Neural cell (in vitro differentiated cells): Measurements from ENCODE around the gene METTL8. TPM values are rescaled to one million over a fixed set of nuclear protein-coding genes. Genes with fewer than 3 reads are reported as not detected.
"Not testable (repeated sequence)": the region's sequence is repeated elsewhere in the genome, so short reads cannot be mapped to it uniquely, and the experiment has no call there.

Source experiments
- H2AFZ ChIP-seq: fragments of 200-600, 300-800 bp; sonication (generic), shearing (Covaris generic); 2 replicates; pipeline ENCODE4 v1.6.0; 2014; ENCODE audit warnings: low read depth, mild to moderate bottlenecking, antibody characterized with exemption, low read length, moderate library complexity
- H3F3A ChIP-seq: fragments of 200-600 bp; shearing (Covaris generic); 2 replicates; pipeline ENCODE4 v1.6.1; 2016; ENCODE audit warnings: mild to moderate bottlenecking, moderate library complexity, mixed read lengths, antibody characterized with exemption, low read length; ENCODE audit not compliant: insufficient read depth, poor library complexity, severe bottlenecking
- H3K27ac ChIP-seq: fragments of 200-600, 300-800 bp; sonication (generic), shearing (Covaris generic); 2 replicates; pipeline ENCODE4 v1.5.1; 2014; ENCODE audit warnings: mild to moderate bottlenecking, low read length, moderate library complexity
- H3K27me3 ChIP-seq: fragments of 300-800, 200-600 bp; sonication (generic), shearing (Covaris generic); 2 replicates; pipeline ENCODE4 v1.6.0; 2014; ENCODE audit warnings: mild to moderate bottlenecking, low read depth, low read length, moderate library complexity; ENCODE audit not compliant: insufficient read depth
- H3K36me3 ChIP-seq: fragments of 300-800, 200-600 bp; sonication (generic), shearing (Covaris generic); 2 replicates; pipeline ENCODE4 v1.5.1; 2014; ENCODE audit warnings: mild to moderate bottlenecking, antibody characterized with exemption, low read length, moderate library complexity; ENCODE audit not compliant: insufficient read depth
- H3K4me2 ChIP-seq: fragments of 300-800, 200-600 bp; sonication (generic), shearing (Covaris generic); 2 replicates; pipeline ENCODE4 v1.6.0; 2014; ENCODE audit warnings: mild to moderate bottlenecking, low read length
- H3K4me3 ChIP-seq: fragments of 300-800, 200-600 bp; sonication (generic), shearing (Covaris generic); 2 replicates; pipeline ENCODE4 v1.5.1; 2014; ENCODE audit warnings: mild to moderate bottlenecking, low read length, moderate library complexity
- H3K79me2 ChIP-seq: fragments of 200-600 bp; shearing (Covaris generic); replicated peaks from 2 replicates; pipeline ENCODE4 v1.6.0; 2014; ENCODE audit warnings: mild to moderate bottlenecking, low read length, moderate library complexity; ENCODE audit not compliant: insufficient read depth
- H3K9ac ChIP-seq: fragments of 300-800, 200-600 bp; sonication (generic), shearing (Covaris generic); 2 replicates; pipeline ENCODE4 v1.6.1; 2016; ENCODE audit warnings: mild to moderate bottlenecking, low read length, mixed read lengths
- H3K9me2 ChIP-seq: fragments of 200-600 bp; shearing (Covaris generic); 2 replicates; pipeline ENCODE4 v1.6.1; 2016; ENCODE audit warnings: mild to moderate bottlenecking, low read length, mixed read lengths; ENCODE audit not compliant: insufficient read depth
- H3K9me3 ChIP-seq: fragments of 200-600, 300-800 bp; sonication (generic), shearing (Covaris generic); 2 replicates; pipeline ENCODE4 v1.6.1; 2016; ENCODE audit warnings: mild to moderate bottlenecking, mixed run types, low read length, moderate library complexity, mixed read lengths
- H4K20me1 ChIP-seq: fragments of 200-600 bp; shearing (Covaris generic); 2 replicates; pipeline ENCODE4 v1.6.1; 2016; ENCODE audit warnings: mild to moderate bottlenecking, mixed run types; ENCODE audit not compliant: insufficient read depth
- CTCF ChIP-seq: fragments of 450-650 bp; IDR thresholded peaks from 2 replicates; pipeline ENCODE4 v1.5.1; 2014; ENCODE audit warnings: antibody characterized with exemption, mild to moderate bottlenecking, moderate library complexity; ENCODE audit not compliant: poor library complexity, severe bottlenecking
- EP300 ChIP-seq: fragments of 450-650 bp; conservative IDR thresholded peaks from 2 replicates; pipeline ENCODE4 v1.6.1; 2014; ENCODE audit warnings: antibody characterized with exemption, mild to moderate bottlenecking, moderate library complexity; ENCODE audit not compliant: poor library complexity, severe bottlenecking
- EZH2 ChIP-seq: fragments of 200-600, 300-800 bp; shearing (Covaris generic), sonication (generic); IDR thresholded peaks from 2 replicates; pipeline ENCODE4 v1.6.1; 2014; ENCODE audit warnings: antibody characterized with exemption, low read length, borderline replicate concordance, mild to moderate bottlenecking; ENCODE audit not compliant: insufficient read depth, poor library complexity, severe bottlenecking
- MXI1 ChIP-seq: fragments of 450-650 bp; conservative IDR thresholded peaks from 2 replicates; pipeline ENCODE4 v1.6.1; 2014; ENCODE audit warnings: antibody characterized with exemption, mild to moderate bottlenecking; ENCODE audit not compliant: poor library complexity, severe bottlenecking
- POLR2AphosphoS5 ChIP-seq: IDR thresholded peaks from 2 replicates; pipeline ENCODE4 v1.6.1; 2012
- RAD21 ChIP-seq: fragments of 450-650 bp; conservative IDR thresholded peaks from 2 replicates; pipeline ENCODE4 v1.6.1; 2014; ENCODE audit warnings: antibody characterized with exemption, mild to moderate bottlenecking, moderate library complexity
- REST ChIP-seq: IDR thresholded peaks from 2 replicates; pipeline ENCODE4 v1.6.1; 2012; ENCODE audit warnings: borderline replicate concordance
- SMC3 ChIP-seq: fragments of 450-650 bp; conservative IDR thresholded peaks from 2 replicates; pipeline ENCODE4 v1.6.1; 2014; ENCODE audit warnings: antibody characterized with exemption, mild to moderate bottlenecking, moderate library complexity; ENCODE audit not compliant: poor library complexity
- TAF1 ChIP-seq: IDR thresholded peaks from 2 replicates; pipeline ENCODE4 v1.6.1; 2012; ENCODE audit warnings: low read depth
- polyA plus RNA-seq: library from polyadenylated mRNA; depleted of rRNA; stranded (reverse); fragments of >200 nt; gene quantifications from 2 replicates; pipeline ENCODE4 v1.2.3, GENCODE V29; 2014

METTL8 gene
- polyA plus RNA-seq, 1 donor from 2014 or later = 13.7 TPM

- H3K36me3 ChIP-seq = no peaks in the 10 kb centered on the region
- no peak overlapping the region for H3K4me3 ChIP-seq
- no peaks in the 10 kb centered on the region for H3K9me2 ChIP-seq
- no peaks in the 10 kb centered on the region for H4K20me1 ChIP-seq
- H3K9me3 ChIP-seq = no peaks in the 10 kb centered on the region
- H3F3A ChIP-seq = no peaks in the 10 kb centered on the region
- TF ChIP-seq MXI1 (no peak), POLR2AphosphoS5 (no peak), CTCF (no peak), REST (no peak), RAD21 (no peak), EZH2 (no peak), TAF1 (no peak), SMC3 (no peak), EP300 (no peak)
- peak overlapping the region; percentile 10 for H3K27ac ChIP-seq
- H3K79me2 ChIP-seq = no peaks in the 10 kb centered on the region
- H3K27me3 ChIP-seq = no peaks in the 10 kb centered on the region
- peak overlapping the region; percentile 19 for H3K9ac ChIP-seq
- H2AFZ ChIP-seq = no peak overlapping the region
- no peak overlapping the region for H3K4me2 ChIP-seq
These were observed 118.0 kb downstream of the METTL8 start for GRCh38 chr2:171315781-171316180.

GRCh38 chr2:171312182-171312581 lies 121.6 kb downstream of the METTL8 start:
- H4K20me1 ChIP-seq, H3K4me3 ChIP-seq, H3F3A ChIP-seq, H3K9me3 ChIP-seq, H3K9me2 ChIP-seq, H3K36me3 ChIP-seq, H3K9ac ChIP-seq, H3K79me2 ChIP-seq, H3K4me2 ChIP-seq, H2AFZ ChIP-seq, H3K27me3 ChIP-seq, H3K27ac ChIP-seq: not testable (repeated sequence)

GRCh38 chr2:171311589-171311988 lies 122.2 kb downstream of the METTL8 start:
- H3K4me2 ChIP-seq, H3K27me3 ChIP-seq, H3K4me3 ChIP-seq: not testable (repeated sequence)

More at GRCh38 chr2:171311589-171311988, 122.2 kb downstream of the METTL8 start:
- H3K9me2 ChIP-seq, H2AFZ ChIP-seq, H3F3A ChIP-seq, H3K36me3 ChIP-seq, H3K9ac ChIP-seq, H3K79me2 ChIP-seq, H4K20me1 ChIP-seq, H3K27ac ChIP-seq, H3K9me3 ChIP-seq: not testable (repeated sequence)
